ENCODE measurements around the gene NFAT5.

GRCh38 chr16:69621225-69621624, 55.5 kb downstream of the NFAT5 start:
- no peak for TF ChIP-seq BRCA1 (IDR thresholded peaks at IDR 0.05)
- no peak for TF ChIP-seq BRCA1 (CRISPR knock-in tag; IDR thresholded peaks at IDR 0.05)
- TF ChIP-seq CTCF (IDR thresholded peaks at IDR 0.05 in 2 of 3, conservative IDR thresholded peaks at IDR 0.05 in 1 of 3; ENCODE audit: insufficient read depth in 2 of 3, low read depth in 1 of 3, low read length in 3 of 3) = no peak
- TF ChIP-seq HMGN3 (IDR thresholded peaks at IDR 0.05; ENCODE audit: borderline replicate concordance, extremely low read depth, insufficient read length, low read depth, low read length) = no peak
- TF ChIP-seq BHLHE40 (IDR thresholded peaks at IDR 0.05; ENCODE audit: low read length) = no peak
- TF ChIP-seq ILK (tag; IDR thresholded peaks at IDR 0.05; ENCODE audit: borderline replicate concordance, low read depth) = no peak

Data from K562 (cell line).